Measurements from ENCODE around the gene AP3B1.

AP3B1 gene

GRCh38 chr5:78007233-78007632, 287.3 kb downstream of the AP3B1 start:
- DNase-seq (ENCODE audit: low read depth in 1 of 2, low spot score in 1 of 2) = no peak

- no peak for DNase-seq (ENCODE audit: low read depth in 1 of 2, low spot score in 1 of 2)
Observed at GRCh38 chr5:78006449-78006848, 288.0 kb downstream of the AP3B1 start.

GRCh38 chr5:78005021-78005785, 289.3 kb downstream of the AP3B1 start:
- DNase-seq (ENCODE audit: low read depth in 1 of 2, low spot score in 1 of 2) = no peak

GRCh38 chr5:78004559-78004958, 289.9 kb downstream of the AP3B1 start:
- no peak for DNase-seq (ENCODE audit: low read depth in 1 of 2, low spot score in 1 of 2)

GRCh38 chr5:78003919-78004318, 290.6 kb downstream of the AP3B1 start:
- DNase-seq (ENCODE audit: low read depth in 1 of 2, low spot score in 1 of 2) = no peak

- no peak for DNase-seq (ENCODE audit: low read depth in 1 of 2, low spot score in 1 of 2)
Observed at GRCh38 chr5:78003450-78003849, 291.0 kb downstream of the AP3B1 start.

GRCh38 chr5:78002690-78003089, 291.8 kb downstream of the AP3B1 start:
- no peak for DNase-seq (ENCODE audit: low read depth in 1 of 2, low spot score in 1 of 2)

GRCh38 chr5:78001197-78001596, 293.3 kb downstream of the AP3B1 start:
- no peak for DNase-seq (ENCODE audit: low read depth in 1 of 2, low spot score in 1 of 2)

- no peak for DNase-seq (ENCODE audit: low read depth in 1 of 2, low spot score in 1 of 2)
Observed at GRCh38 chr5:78000191-78000590, 294.3 kb downstream of the AP3B1 start.

GRCh38 chr5:77999399-77999798, 295.1 kb downstream of the AP3B1 start:
- DNase-seq (ENCODE audit: low read depth in 1 of 2, low spot score in 1 of 2) = no peak

GRCh38 chr5:77996943-77997342, 297.6 kb downstream of the AP3B1 start:
- DNase-seq (ENCODE audit: low read depth in 1 of 2, low spot score in 1 of 2) = no peak

GRCh38 chr5:77995793-77996409, 298.6 kb downstream of the AP3B1 start:
- DNase-seq (ENCODE audit: low read depth in 1 of 2, low spot score in 1 of 2) = no peak

- DNase-seq (ENCODE audit: low read depth in 1 of 2, low spot score in 1 of 2) = no peak
Observed at GRCh38 chr5:77994943-77995342, 299.6 kb downstream of the AP3B1 start.

GRCh38 chr5:77993855-77994318, 300.6 kb downstream of the AP3B1 start:
- no peak for DNase-seq (ENCODE audit: low read depth in 1 of 2, low spot score in 1 of 2)

- DNase-seq (ENCODE audit: low read depth in 1 of 2, low spot score in 1 of 2) = no peak
Observed at GRCh38 chr5:77993141-77993854, 301.2 kb downstream of the AP3B1 start.

GRCh38 chr5:77991084-77991483, 303.4 kb downstream of the AP3B1 start:
- DNase-seq (ENCODE audit: low read depth in 1 of 2, low spot score in 1 of 2) = no peak

- no peak for DNase-seq (ENCODE audit: low read depth in 1 of 2, low spot score in 1 of 2)
Observed at GRCh38 chr5:77990020-77990419, 304.5 kb downstream of the AP3B1 start.

GRCh38 chr5:77987988-77988387, 306.5 kb downstream of the AP3B1 start:
- no peak for DNase-seq (ENCODE audit: low read depth in 1 of 2, low spot score in 1 of 2)

GRCh38 chr5:77987331-77987730, 307.2 kb downstream of the AP3B1 start:
- no peak for DNase-seq (ENCODE audit: low read depth in 1 of 2, low spot score in 1 of 2)

- no peak for DNase-seq (ENCODE audit: low read depth in 1 of 2, low spot score in 1 of 2)
Observed at GRCh38 chr5:77986261-77986660, 308.2 kb downstream of the AP3B1 start.

- no peak for DNase-seq (ENCODE audit: low read depth in 1 of 2, low spot score in 1 of 2)
Observed at GRCh38 chr5:77985247-77985646, 309.3 kb downstream of the AP3B1 start.

GRCh38 chr5:77984587-77984986, 309.9 kb downstream of the AP3B1 start:
- DNase-seq (ENCODE audit: low read depth in 1 of 2, low spot score in 1 of 2) = no peak
